DOHH2 (cell line): ENCODE measurements around the gene AMOT.

Experiments
- H3F3A ChIP-seq: fragments of 200-600 bp; sonication (generic), shearing (Covaris generic); 2 replicates; pipeline ENCODE4 v1.6.0; 2016; ENCODE audit warnings: antibody characterized with exemption, mild to moderate bottlenecking; ENCODE audit not compliant: control insufficient read depth, insufficient read depth
- H3K27ac ChIP-seq: fragments of 200-600 bp; sonication (generic); 2 replicates; pipeline ENCODE4 v1.5.1; 2014; ENCODE audit warnings: low read depth, mild to moderate bottlenecking, low read length, moderate library complexity
- H3K27me3 ChIP-seq: fragments of 200-600 bp; sonication (generic); 2 replicates; pipeline ENCODE4 v1.6.1; 2014; ENCODE audit warnings: mild to moderate bottlenecking, low read length, mixed read lengths; ENCODE audit not compliant: control insufficient read depth
- H3K36me3 ChIP-seq: fragments of 200-600 bp; sonication (generic); 2 replicates; pipeline ENCODE4 v1.6.1; 2014; ENCODE audit warnings: mild to moderate bottlenecking, low read length, moderate library complexity, mixed read lengths; ENCODE audit not compliant: control insufficient read depth
- H3K4me1 ChIP-seq: fragments of 200-600 bp; sonication (generic); 2 replicates; pipeline ENCODE4 v1.6.1; 2014; ENCODE audit warnings: mild to moderate bottlenecking, low read length, mixed read lengths; ENCODE audit not compliant: control insufficient read depth
- H3K4me2 ChIP-seq: fragments of 200-600 bp; sonication (generic); 2 replicates; pipeline ENCODE4 v1.6.0; 2014; ENCODE audit warnings: mild to moderate bottlenecking, low read length, moderate library complexity
- H3K4me3 ChIP-seq: fragments of 200-600 bp; sonication (generic); 2 replicates; pipeline ENCODE4 v1.5.1; 2014; ENCODE audit warnings: mild to moderate bottlenecking, low read length, mixed read lengths
- H3K79me2 ChIP-seq: fragments of 200-600 bp; sonication (generic); 2 replicates; pipeline ENCODE4 v1.6.1; 2014; ENCODE audit warnings: mild to moderate bottlenecking, low read length, mixed read lengths; ENCODE audit not compliant: control insufficient read depth
- H3K9me2 ChIP-seq: fragments of 200-600 bp; sonication (generic); replicated peaks from 2 replicates; pipeline ENCODE4 v1.6.1; 2014; ENCODE audit warnings: mild to moderate bottlenecking, low read length, mixed read lengths; ENCODE audit not compliant: control insufficient read depth
- H3K9me3 ChIP-seq: fragments of 200-600 bp; sonication (generic); 2 replicates; pipeline ENCODE4 v1.6.1; 2014; ENCODE audit warnings: antibody characterized with exemption, low read length, mixed read lengths; ENCODE audit not compliant: control insufficient read depth, insufficient read depth
- H4K20me1 ChIP-seq: fragments of 200-600 bp; sonication (generic); 2 replicates; pipeline ENCODE4 v1.6.0; 2014; ENCODE audit warnings: low read depth, mild to moderate bottlenecking, antibody characterized with exemption, low read length, moderate library complexity; ENCODE audit not compliant: control insufficient read depth, insufficient read depth
- CTCF ChIP-seq: fragments of 200-600 bp; sonication (generic); IDR thresholded peaks from one replicate; pipeline ENCODE4 v1.5.1; 2014; ENCODE audit warnings: antibody characterized with exemption, mild to moderate bottlenecking, low read depth, low read length; ENCODE audit not compliant: poor library complexity, severe bottlenecking
- EZH2phosphoT487 ChIP-seq: fragments of 200-600 bp; sonication (generic); IDR thresholded peaks from 2 replicates; pipeline ENCODE4 v1.6.1; 2017; ENCODE audit warnings: borderline replicate concordance, mild to moderate bottlenecking, antibody characterized with exemption, low read length, moderate library complexity, mixed read lengths

The AMOT gene

GRCh38 chrX:112841114-112841819 is 636 bp upstream of the AMOT start:
- H3K4me3 ChIP-seq = peak overlapping the region; percentile 74
- no peaks in the 10 kb centered on the region for H3K27me3 ChIP-seq
- no peaks in the 10 kb centered on the region for H3K9me2 ChIP-seq
- H3K36me3 ChIP-seq = no peaks in the 10 kb centered on the region
- no peaks in the 10 kb centered on the region for H3F3A ChIP-seq
- TF ChIP-seq CTCF (no peak), EZH2phosphoT487 (no peak)
- H3K4me1 ChIP-seq = no peaks in the 10 kb centered on the region
- no peaks in the 10 kb centered on the region for H3K9me3 ChIP-seq
- no peak overlapping the region for H3K27ac ChIP-seq
- peak overlapping the region; percentile 71 for H3K4me2 ChIP-seq
- H3K79me2 ChIP-seq = no peaks in the 10 kb centered on the region
- no peaks in the 10 kb centered on the region for H4K20me1 ChIP-seq

GRCh38 chrX:112839856-112840255 is 775 bp downstream of the AMOT start:
- H3K79me2 ChIP-seq = no peaks in the 10 kb centered on the region
- no peak overlapping the region for H3K27ac ChIP-seq
- H3K4me3 ChIP-seq = peak overlapping the region; percentile 74; the same call in 1 of the 2 replicates
- H3F3A ChIP-seq = no peaks in the 10 kb centered on the region
- peak overlapping the region; percentile 71 for H3K4me2 ChIP-seq
- no peaks in the 10 kb centered on the region for H3K9me2 ChIP-seq
- TF ChIP-seq CTCF (no peak), EZH2phosphoT487 (no peak)
- no peaks in the 10 kb centered on the region for H3K9me3 ChIP-seq
- H4K20me1 ChIP-seq = no peaks in the 10 kb centered on the region
- H3K36me3 ChIP-seq = no peaks in the 10 kb centered on the region
- no peaks in the 10 kb centered on the region for H3K4me1 ChIP-seq
- H3K27me3 ChIP-seq = no peaks in the 10 kb centered on the region

GRCh38 chrX:112837531-112837930 is 3.1 kb downstream of the AMOT start:
- Histone ChIP-seq H3K9me3 (no peaks in the 10 kb centered on the region), H3F3A (no peaks in the 10 kb centered on the region), H3K4me1 (no peaks in the 10 kb centered on the region), H3K9me2 (no peaks in the 10 kb centered on the region), H3K4me3 (no peak overlapping the region), H3K4me2 (no peak overlapping the region), H3K36me3 (no peaks in the 10 kb centered on the region), H4K20me1 (no peaks in the 10 kb centered on the region), H3K79me2 (no peaks in the 10 kb centered on the region), H3K27me3 (no peaks in the 10 kb centered on the region), H3K27ac (no peak overlapping the region)
- TF ChIP-seq EZH2phosphoT487 = no peak
- no peak for TF ChIP-seq CTCF
